Measurements from ENCODE around the gene CDH4. TPM values are rescaled to one million over a fixed set of nuclear protein-coding genes. Genes with fewer than 3 reads are reported as not detected.

CDH4 gene
- total RNA-seq, 2 experiments from 2014 or later = not detected

GRCh38 chr20:61569825-61570224 is 317.8 kb downstream of the CDH4 start:
- TF ChIP-seq EZH2phosphoT487 (IDR thresholded peaks at IDR 0.05; ENCODE audit: borderline replicate concordance, low read depth, low read length) = no peak
- no peak for TF ChIP-seq CTCF (conservative IDR thresholded peaks at IDR 0.05; ENCODE audit: low read length)
- ChIA-PET POLR2A (no interaction called here), CTCF (ENCODE audit: unreplicated experiment) (no interaction called here)
- H3K4me3 ChIP-seq (ENCODE audit: low read depth, low read length, poor library complexity, severe bottlenecking) = no peak overlapping the region
- no peaks in the 10 kb centered on the region for H3K36me3 ChIP-seq (ENCODE audit: insufficient read depth, low read length)
- no peak overlapping the region for H3K4me2 ChIP-seq (ENCODE audit: low read length)
- H2AFZ ChIP-seq (ENCODE audit: low read length) = no peak overlapping the region
- H3K9me3 ChIP-seq (ENCODE audit: low read length) = no peaks in the 10 kb centered on the region
- no peaks in the 10 kb centered on the region for H3K79me2 ChIP-seq (ENCODE audit: insufficient read depth, low read depth, low read length)
- H3K4me1 ChIP-seq (ENCODE audit: insufficient read depth, low read length, poor library complexity, severe bottlenecking) = no peaks in the 10 kb centered on the region
- BruUV-seq (replicated peaks) = no TSS peak
- H3K9me2 ChIP-seq (ENCODE audit: insufficient read depth, low read length) = no peaks in the 10 kb centered on the region
- intact Hi-C loops (cut with micrococcal nuclease; ENCODE audit: unreplicated experiment) = no loop called here
- H4K20me1 ChIP-seq (ENCODE audit: insufficient read depth, low read length) = no peaks in the 10 kb centered on the region
- H3K27ac ChIP-seq (ENCODE audit: low read depth, low read length, poor library complexity, severe bottlenecking) = no peak overlapping the region
- DNase-seq (ENCODE audit: low spot score) = no peak

- CTCF ChIA-PET (ENCODE audit: unreplicated experiment) = no interaction called here
- no TSS peak for BruUV-seq (replicated peaks)
- H3K79me2 ChIP-seq (ENCODE audit: insufficient read depth, low read depth, low read length) = no peaks in the 10 kb centered on the region
- no peak overlapping the region for H3K4me2 ChIP-seq (ENCODE audit: low read length)
- no peaks in the 10 kb centered on the region for H3K36me3 ChIP-seq (ENCODE audit: insufficient read depth, low read length)
- no peak for DNase-seq (ENCODE audit: low spot score)
- no peaks in the 10 kb centered on the region for H4K20me1 ChIP-seq (ENCODE audit: insufficient read depth, low read length)
- H3K4me1 ChIP-seq (ENCODE audit: insufficient read depth, low read length, poor library complexity, severe bottlenecking) = no peaks in the 10 kb centered on the region
- H3K27ac ChIP-seq (ENCODE audit: low read depth, low read length, poor library complexity, severe bottlenecking) = no peak overlapping the region
- POLR2A ChIA-PET = no interaction called here
- H2AFZ ChIP-seq (ENCODE audit: low read length) = no peak overlapping the region
- H3K9me3 ChIP-seq (ENCODE audit: low read length) = no peaks in the 10 kb centered on the region
- intact Hi-C loops (cut with micrococcal nuclease; ENCODE audit: unreplicated experiment) = no loop called here
- H3K9me2 ChIP-seq (ENCODE audit: insufficient read depth, low read length) = no peaks in the 10 kb centered on the region
- no peak overlapping the region for H3K4me3 ChIP-seq (ENCODE audit: low read depth, low read length, poor library complexity, severe bottlenecking)
- TF ChIP-seq EZH2phosphoT487 (IDR thresholded peaks at IDR 0.05; ENCODE audit: borderline replicate concordance, low read depth, low read length) (no peak), CTCF (conservative IDR thresholded peaks at IDR 0.05; ENCODE audit: low read length) (no peak)
Observed at GRCh38 chr20:61570646-61571195, 318.7 kb downstream of the CDH4 start.

GRCh38 chr20:61571221-61571620 is 319.2 kb downstream of the CDH4 start:
- no peaks in the 10 kb centered on the region for H4K20me1 ChIP-seq (ENCODE audit: insufficient read depth, low read length)
- H3K4me1 ChIP-seq (ENCODE audit: insufficient read depth, low read length, poor library complexity, severe bottlenecking) = no peaks in the 10 kb centered on the region
- H3K4me2 ChIP-seq (ENCODE audit: low read length) = no peak overlapping the region
- no peak for DNase-seq (ENCODE audit: low spot score)
- intact Hi-C loops (cut with micrococcal nuclease; ENCODE audit: unreplicated experiment) = no loop called here
- BruUV-seq (replicated peaks) = no TSS peak
- H2AFZ ChIP-seq (ENCODE audit: low read length) = no peak overlapping the region
- H3K27ac ChIP-seq (ENCODE audit: low read depth, low read length, poor library complexity, severe bottlenecking) = no peak overlapping the region
- no peak overlapping the region for H3K4me3 ChIP-seq (ENCODE audit: low read depth, low read length, poor library complexity, severe bottlenecking)
- no peaks in the 10 kb centered on the region for H3K9me2 ChIP-seq (ENCODE audit: insufficient read depth, low read length)
- TF ChIP-seq EZH2phosphoT487 (IDR thresholded peaks at IDR 0.05; ENCODE audit: borderline replicate concordance, low read depth, low read length) = no peak
- TF ChIP-seq CTCF (conservative IDR thresholded peaks at IDR 0.05; ENCODE audit: low read length) = no peak
- ChIA-PET POLR2A (no interaction called here), CTCF (ENCODE audit: unreplicated experiment) (no interaction called here)
- no peaks in the 10 kb centered on the region for H3K79me2 ChIP-seq (ENCODE audit: insufficient read depth, low read depth, low read length)
- no peaks in the 10 kb centered on the region for H3K36me3 ChIP-seq (ENCODE audit: insufficient read depth, low read length)
- no peaks in the 10 kb centered on the region for H3K9me3 ChIP-seq (ENCODE audit: low read length)

Measured in OCI-LY7 (cell line).